ENCODE measurements around the gene FAP. TPM values are rescaled to one million over a fixed set of nuclear protein-coding genes. Genes with fewer than 3 reads are reported as not detected.

FAP gene
- total RNA-seq, 2 donors from 2014 or later = 21.3 to 37.6 TPM

DNA sequence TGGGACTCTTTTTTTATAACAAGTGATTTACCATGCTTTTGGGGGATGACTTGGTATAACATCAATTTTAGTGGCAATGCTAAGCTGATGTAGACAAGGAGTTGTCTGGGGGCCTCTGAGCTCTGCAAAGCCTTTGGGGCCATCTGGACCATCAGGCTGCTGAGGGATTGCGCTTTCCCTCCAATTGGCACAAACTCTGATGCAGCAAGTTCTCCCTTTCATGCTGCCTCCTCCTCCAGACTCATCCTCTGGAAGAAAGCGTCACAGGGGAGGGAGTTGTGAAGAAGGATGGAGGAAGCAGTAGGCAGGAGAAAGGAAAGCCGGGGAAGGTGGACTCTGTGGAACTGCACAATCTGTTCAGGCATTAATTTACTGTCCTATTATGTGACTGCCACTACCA is 10.2 kb upstream of the FAP start:
- Histone ChIP-seq H3K27ac (no peak overlapping the region), H3K36me3 (no peaks in the 10 kb centered on the region), H3K9me3 (no peaks in the 10 kb centered on the region), H3K4me3 (no peak overlapping the region), H3K27me3 (replicated peaks; ENCODE audit: insufficient read depth) (no peaks in the 10 kb centered on the region), H3K4me1 (ENCODE audit: control insufficient read depth in 1 of 2, low read depth in 2 of 2) (peaks cover 0 to 14% of the 10 kb centered on the region in 2 donors)
- ATAC-seq (ENCODE audit: insufficient number of reproducible peaks, low FRiP score, low read depth) (no peak), DNase-seq (ENCODE audit: low spot score) (no peak)
- TF ChIP-seq CTCF (IDR thresholded peaks at IDR 0.05) = no peak

DNA sequence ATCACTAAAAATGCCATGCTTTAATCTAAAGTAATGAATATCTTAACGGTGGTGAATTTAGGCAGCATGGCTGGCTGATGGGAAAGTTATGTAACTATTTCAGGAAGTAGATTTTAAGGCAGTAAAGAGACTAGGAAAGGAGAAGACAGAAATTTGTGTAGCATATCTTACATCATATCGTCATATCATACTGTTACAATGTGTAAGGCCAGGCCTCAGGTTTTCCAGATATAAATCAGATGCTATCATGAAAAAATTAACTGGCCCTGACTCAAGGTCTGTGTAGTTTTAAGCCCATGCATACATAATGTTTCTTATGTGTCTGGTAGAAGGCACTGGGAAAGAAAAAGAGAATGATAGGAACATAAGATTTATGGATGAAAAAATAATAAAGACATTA is 8.9 kb upstream of the FAP start:
- H3K36me3 ChIP-seq = no peaks in the 10 kb centered on the region
- H3K27me3 ChIP-seq (replicated peaks; ENCODE audit: insufficient read depth) = no peaks in the 10 kb centered on the region
- no peak for DNase-seq (ENCODE audit: low spot score)
- TF ChIP-seq CTCF (IDR thresholded peaks at IDR 0.05) = no peak
- peaks cover 0 to 14% of the 10 kb centered on the region in 2 donors for H3K4me1 ChIP-seq (ENCODE audit: control insufficient read depth in 1 of 2, low read depth in 2 of 2)
- no peak overlapping the region for H3K27ac ChIP-seq
- no peaks in the 10 kb centered on the region for H3K9me3 ChIP-seq
- ATAC-seq (ENCODE audit: insufficient number of reproducible peaks, low FRiP score, low read depth) = no peak
- no peak overlapping the region for H3K4me3 ChIP-seq

DNA sequence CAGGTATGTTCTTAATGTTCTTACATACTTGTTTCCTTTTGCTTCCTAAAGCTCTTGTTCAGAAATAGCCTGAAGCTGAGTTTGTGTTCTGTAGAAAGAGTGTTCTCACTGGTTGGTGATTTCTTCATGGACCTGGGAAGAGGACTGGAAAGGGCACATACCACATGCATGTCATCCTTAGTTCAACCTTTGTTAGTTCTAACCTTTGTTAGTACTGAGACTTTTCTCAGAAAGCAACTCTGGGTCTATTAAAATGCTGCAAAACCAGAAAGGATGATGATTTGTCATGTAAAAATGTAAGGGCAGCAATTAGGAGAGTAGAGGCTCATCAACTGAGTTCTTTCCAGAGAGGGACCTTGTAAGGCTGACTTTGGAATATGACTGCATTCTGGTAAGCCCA is 2.5 kb upstream of the FAP start:
- Histone ChIP-seq H3K36me3 (no peaks in the 10 kb centered on the region), H3K4me1 (ENCODE audit: control insufficient read depth in 1 of 2, low read depth in 2 of 2) (peaks cover 24 to 54% of the 10 kb centered on the region in 2 donors), H3K9me3 (no peaks in the 10 kb centered on the region), H3K4me3 (no peak overlapping the region), H3K27me3 (replicated peaks; ENCODE audit: insufficient read depth) (no peaks in the 10 kb centered on the region), H3K27ac (peak overlapping the region; percentile 46 to 81)
- DNase-seq (ENCODE audit: low spot score) = no peak
- no peak for ATAC-seq (ENCODE audit: insufficient number of reproducible peaks, low FRiP score, low read depth)
- no peak for TF ChIP-seq CTCF (IDR thresholded peaks at IDR 0.05)

DNA sequence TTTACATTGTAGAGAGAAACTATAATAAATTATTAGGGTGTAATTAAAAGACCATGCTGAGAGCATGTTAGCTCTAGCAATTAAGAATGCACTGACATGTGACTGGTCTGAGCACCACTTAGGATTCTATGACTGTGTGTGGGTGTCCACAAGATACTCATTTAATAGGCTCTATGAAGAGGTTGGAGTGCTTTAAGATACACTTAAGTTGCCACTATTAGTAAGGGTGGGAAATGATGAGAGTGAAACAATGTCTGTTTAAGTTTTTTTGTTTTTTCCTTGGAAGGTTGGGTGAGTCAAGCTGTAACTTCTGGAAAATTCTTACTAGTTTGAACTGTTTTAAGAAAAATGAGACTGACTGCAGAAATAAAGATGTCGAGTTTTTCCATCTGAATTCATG is 1.8 kb upstream of the FAP start:
- no peak for TF ChIP-seq CTCF (IDR thresholded peaks at IDR 0.05)
- peaks cover 24 to 60% of the 10 kb centered on the region in 2 donors for H3K4me1 ChIP-seq (ENCODE audit: control insufficient read depth in 1 of 2, low read depth in 2 of 2)
- H3K27ac ChIP-seq = peak overlapping the region; percentile 65 to 81
- ATAC-seq (ENCODE audit: insufficient number of reproducible peaks, low FRiP score, low read depth) (no peak), DNase-seq (ENCODE audit: low spot score) (no peak)
- H3K9me3 ChIP-seq = no peaks in the 10 kb centered on the region
- H3K27me3 ChIP-seq (replicated peaks; ENCODE audit: insufficient read depth) = no peaks in the 10 kb centered on the region
- no peak overlapping the region for H3K4me3 ChIP-seq
- no peaks in the 10 kb centered on the region for H3K36me3 ChIP-seq

DNA sequence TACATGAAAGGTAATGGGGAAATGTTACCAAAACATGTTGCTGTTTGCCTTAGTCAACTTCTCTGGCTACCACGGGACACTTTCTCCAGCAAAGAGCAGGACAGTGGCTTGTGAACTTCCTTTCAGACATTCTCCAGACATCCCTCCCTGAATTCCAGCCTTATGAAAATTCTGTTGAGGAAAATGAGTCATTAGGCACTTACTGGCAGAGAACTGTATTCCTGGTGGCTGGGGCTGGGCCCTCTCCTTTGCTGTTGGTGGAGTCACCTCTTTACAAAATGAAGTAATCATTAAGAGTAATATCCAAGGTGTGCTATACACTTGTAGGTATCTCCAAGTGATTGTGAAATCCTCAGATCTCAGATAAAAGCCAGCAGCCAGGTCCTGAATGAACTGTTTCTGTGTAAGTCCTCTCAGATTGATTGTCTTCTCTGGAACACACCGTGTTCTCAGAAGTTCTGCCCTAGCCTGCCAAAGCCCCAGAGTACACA is 1.3 kb upstream of the FAP start:
- DNase-seq (ENCODE audit: low spot score) = no peak
- TF ChIP-seq CTCF (IDR thresholded peaks at IDR 0.05) = no peak
- Histone ChIP-seq H3K4me1 (ENCODE audit: control insufficient read depth in 1 of 2, low read depth in 2 of 2) (peaks cover 24 to 60% of the 10 kb centered on the region in 2 donors), H3K27me3 (replicated peaks; ENCODE audit: insufficient read depth) (no peaks in the 10 kb centered on the region), H3K36me3 (no peaks in the 10 kb centered on the region), H3K4me3 (peak overlapping the region; percentile 34), H3K9me3 (no peaks in the 10 kb centered on the region), H3K27ac (peak overlapping the region; percentile 65 to 81)
- ATAC-seq (ENCODE audit: insufficient number of reproducible peaks, low FRiP score, low read depth) = peak; percentile 88
